Measurements from ENCODE around the gene CARMIL1.

The CARMIL1 gene

GRCh38 chr6:25250878-25251277, 28.3 kb upstream of the CARMIL1 start:
- H3K36me3 ChIP-seq (ENCODE audit: insufficient read depth, low read length) = no peaks in the 10 kb centered on the region
- no peaks in the 10 kb centered on the region for H3K9me3 ChIP-seq (replicated peaks; ENCODE audit: low read length)
- no peaks in the 10 kb centered on the region for H3K27me3 ChIP-seq (ENCODE audit: control insufficient read depth, insufficient read depth, low read length)
- H3K4me3 ChIP-seq (ENCODE audit: low read length) = no peak overlapping the region
- no peak overlapping the region for H3K4me2 ChIP-seq (ENCODE audit: low read length)
- H3K9ac ChIP-seq (ENCODE audit: low read depth, low read length) = no peak overlapping the region
- peaks cover 23% of the 10 kb centered on the region for H3K4me1 ChIP-seq (ENCODE audit: control insufficient read depth, insufficient read depth, low read length)

- Histone ChIP-seq H3K9me3 (replicated peaks; ENCODE audit: low read length) (no peaks in the 10 kb centered on the region), H3K4me2 (ENCODE audit: low read length) (no peak overlapping the region), H3K4me3 (ENCODE audit: low read length) (no peak overlapping the region), H3K4me1 (ENCODE audit: control insufficient read depth, insufficient read depth, low read length) (peaks cover 23% of the 10 kb centered on the region), H3K27me3 (ENCODE audit: control insufficient read depth, insufficient read depth, low read length) (no peaks in the 10 kb centered on the region), H3K36me3 (ENCODE audit: insufficient read depth, low read length) (no peaks in the 10 kb centered on the region), H3K9ac (ENCODE audit: low read depth, low read length) (no peak overlapping the region)
Measured at GRCh38 chr6:25251426-25251825, 27.7 kb upstream of the CARMIL1 start.

- H3K4me1 ChIP-seq (ENCODE audit: control insufficient read depth, insufficient read depth, low read length) = peaks cover 15% of the 10 kb centered on the region
- no peak overlapping the region for H3K4me2 ChIP-seq (ENCODE audit: low read length)
- no peak overlapping the region for H3K9ac ChIP-seq (ENCODE audit: low read depth, low read length)
Measured at GRCh38 chr6:25253351-25253750, 25.8 kb upstream of the CARMIL1 start.

DNA sequence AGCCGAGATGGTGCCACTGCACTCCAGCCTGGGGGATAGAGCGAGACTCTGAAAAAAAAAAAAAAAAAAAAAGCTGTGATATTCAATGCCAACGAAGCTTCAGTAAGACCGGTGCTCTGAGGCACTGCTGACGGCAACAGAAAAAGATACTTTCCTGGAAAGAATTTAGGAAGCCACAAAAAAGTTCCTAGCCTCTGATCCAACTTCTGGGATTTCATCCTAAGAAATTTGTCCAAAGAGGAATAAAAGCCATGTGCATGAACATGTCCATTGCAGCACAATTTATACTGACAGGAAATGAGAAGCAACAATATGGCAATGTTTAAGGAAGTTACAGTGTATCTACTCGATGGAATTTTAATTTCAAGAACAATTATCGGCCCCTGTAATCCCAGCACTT, 24.5 kb upstream of the CARMIL1 start:
- Histone ChIP-seq H3K4me1 (ENCODE audit: control insufficient read depth, insufficient read depth, low read length) (peaks cover 7% of the 10 kb centered on the region), H3K4me2 (ENCODE audit: low read length) (no peak overlapping the region), H3K9me3 (replicated peaks; ENCODE audit: low read length) (no peaks in the 10 kb centered on the region), H3K4me3 (ENCODE audit: low read length) (no peak overlapping the region), H3K36me3 (ENCODE audit: insufficient read depth, low read length) (no peaks in the 10 kb centered on the region), H3K9ac (ENCODE audit: low read depth, low read length) (no peak overlapping the region), H3K27me3 (ENCODE audit: control insufficient read depth, insufficient read depth, low read length) (no peaks in the 10 kb centered on the region)

More at GRCh38 chr6:25253351-25253750, 25.8 kb upstream of the CARMIL1 start:
- Histone ChIP-seq H3K9me3 (replicated peaks; ENCODE audit: low read length) (no peaks in the 10 kb centered on the region), H3K36me3 (ENCODE audit: insufficient read depth, low read length) (no peaks in the 10 kb centered on the region), H3K27me3 (ENCODE audit: control insufficient read depth, insufficient read depth, low read length) (no peaks in the 10 kb centered on the region), H3K4me3 (ENCODE audit: low read length) (no peak overlapping the region)

DNA sequence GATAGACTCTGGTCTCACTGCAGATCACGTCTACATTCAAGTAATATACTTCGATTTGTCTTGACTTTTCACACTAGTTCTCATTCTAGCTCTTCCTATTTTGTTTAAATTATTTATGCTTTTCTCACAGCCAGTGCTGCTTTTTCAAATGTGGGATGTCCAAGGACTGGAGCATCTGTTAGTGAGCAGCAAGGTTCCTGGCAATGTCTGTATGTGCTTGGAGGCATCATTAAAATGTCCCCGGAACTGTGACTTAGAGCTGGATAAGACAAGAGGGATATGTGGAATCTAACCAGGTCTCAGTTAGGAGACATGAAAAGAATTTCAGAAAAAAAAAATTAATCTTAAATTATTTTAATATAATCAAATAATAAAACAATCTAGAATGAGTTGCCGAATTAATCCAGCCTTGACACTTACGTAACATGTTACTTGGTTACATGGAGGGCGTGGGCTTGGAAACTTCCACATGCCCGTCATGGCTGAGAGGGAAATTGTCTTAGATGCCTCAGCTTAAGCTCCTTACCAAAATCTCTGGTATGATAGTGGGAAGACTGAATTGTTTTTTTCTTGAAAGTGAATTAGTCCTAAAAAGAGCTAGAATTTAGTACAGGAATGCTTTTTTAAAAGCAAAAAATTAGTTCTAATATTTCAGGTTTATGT, 21.4 kb upstream of the CARMIL1 start:
- Histone ChIP-seq H3K9me3 (replicated peaks; ENCODE audit: low read length) (no peaks in the 10 kb centered on the region), H3K36me3 (ENCODE audit: insufficient read depth, low read length) (no peaks in the 10 kb centered on the region), H3K4me3 (ENCODE audit: low read length) (no peak overlapping the region), H3K4me1 (ENCODE audit: control insufficient read depth, insufficient read depth, low read length) (no peaks in the 10 kb centered on the region), H3K9ac (ENCODE audit: low read depth, low read length) (no peak overlapping the region), H3K27me3 (ENCODE audit: control insufficient read depth, insufficient read depth, low read length) (no peaks in the 10 kb centered on the region), H3K4me2 (ENCODE audit: low read length) (no peak overlapping the region)

DNA sequence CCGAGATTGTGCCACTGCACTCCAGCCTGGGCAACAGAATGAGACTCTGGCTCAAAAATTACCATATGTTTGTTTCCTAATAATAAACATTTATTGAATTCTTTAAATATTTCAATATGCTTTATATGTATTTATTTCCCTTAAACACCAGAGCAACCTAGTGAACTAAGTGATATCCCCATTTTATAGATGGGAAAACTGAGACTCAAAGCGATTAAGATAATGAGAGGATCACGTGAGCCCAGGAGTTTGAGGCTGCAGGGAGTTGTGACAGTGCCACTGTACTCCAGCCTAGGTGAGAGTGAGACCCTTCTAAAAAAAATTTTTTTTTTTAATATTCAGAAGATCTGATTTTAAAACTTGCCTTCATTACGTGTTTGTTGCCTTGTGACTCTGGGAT, 19.4 kb upstream of the CARMIL1 start:
- no peaks in the 10 kb centered on the region for H3K9me3 ChIP-seq (replicated peaks; ENCODE audit: low read length)
- no peak overlapping the region for H3K4me3 ChIP-seq (ENCODE audit: low read length)
- no peaks in the 10 kb centered on the region for H3K27me3 ChIP-seq (ENCODE audit: control insufficient read depth, insufficient read depth, low read length)
- no peaks in the 10 kb centered on the region for H3K36me3 ChIP-seq (ENCODE audit: insufficient read depth, low read length)
- no peak overlapping the region for H3K9ac ChIP-seq (ENCODE audit: low read depth, low read length)
- H3K4me1 ChIP-seq (ENCODE audit: control insufficient read depth, insufficient read depth, low read length) = peaks cover 9% of the 10 kb centered on the region
- no peak overlapping the region for H3K4me2 ChIP-seq (ENCODE audit: low read length)

- H3K4me1 ChIP-seq (ENCODE audit: control insufficient read depth, insufficient read depth, low read length) = peaks cover 9% of the 10 kb centered on the region
- H3K27me3 ChIP-seq (ENCODE audit: control insufficient read depth, insufficient read depth, low read length) = no peaks in the 10 kb centered on the region
- H3K9me3 ChIP-seq (replicated peaks; ENCODE audit: low read length) = no peaks in the 10 kb centered on the region
- H3K9ac ChIP-seq (ENCODE audit: low read depth, low read length) = no peak overlapping the region
- no peak overlapping the region for H3K4me3 ChIP-seq (ENCODE audit: low read length)
- no peak overlapping the region for H3K4me2 ChIP-seq (ENCODE audit: low read length)
- H3K36me3 ChIP-seq (ENCODE audit: insufficient read depth, low read length) = no peaks in the 10 kb centered on the region
Measured at GRCh38 chr6:25263657-25264056, 15.5 kb upstream of the CARMIL1 start.

DNA sequence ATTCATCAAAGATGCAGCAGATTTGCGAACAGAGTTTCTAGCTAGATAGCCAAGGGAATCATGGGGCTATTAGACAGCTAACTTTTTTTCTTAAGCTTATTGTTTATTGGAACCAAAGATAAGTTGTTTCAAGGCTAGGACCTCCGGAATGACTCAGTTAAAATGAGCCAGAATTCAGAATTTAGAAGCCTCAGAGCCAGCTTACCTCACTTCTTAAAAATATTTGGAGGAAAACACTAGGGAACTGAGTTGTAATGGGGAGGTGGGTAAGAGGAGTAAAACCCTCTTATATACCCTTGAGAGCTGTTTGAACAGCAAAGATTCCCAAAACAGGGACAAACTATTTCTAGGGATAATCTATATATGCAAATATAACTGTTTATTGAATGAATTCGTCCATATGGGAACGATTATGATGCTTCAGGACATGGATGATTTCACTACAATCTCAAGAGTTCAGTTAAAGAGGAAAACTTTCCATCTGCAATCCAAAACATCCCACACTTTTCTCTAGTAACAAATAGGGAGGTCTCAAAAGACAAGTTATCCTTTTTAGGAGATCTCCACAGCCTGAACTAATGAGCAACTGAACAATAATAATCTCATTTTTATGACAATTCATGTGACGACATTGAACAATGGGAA, 12.6 kb upstream of the CARMIL1 start:
- H3K9me3 ChIP-seq (replicated peaks; ENCODE audit: low read length) = no peaks in the 10 kb centered on the region
- peaks cover 9% of the 10 kb centered on the region for H3K4me1 ChIP-seq (ENCODE audit: control insufficient read depth, insufficient read depth, low read length)
- H3K4me2 ChIP-seq (ENCODE audit: low read length) = no peak overlapping the region
- H3K9ac ChIP-seq (ENCODE audit: low read depth, low read length) = no peak overlapping the region
- no peaks in the 10 kb centered on the region for H3K27me3 ChIP-seq (ENCODE audit: control insufficient read depth, insufficient read depth, low read length)
- no peaks in the 10 kb centered on the region for H3K36me3 ChIP-seq (ENCODE audit: insufficient read depth, low read length)
- H3K4me3 ChIP-seq (ENCODE audit: low read length) = no peak overlapping the region

- Histone ChIP-seq H3K9me3 (replicated peaks; ENCODE audit: low read length) (no peaks in the 10 kb centered on the region), H3K36me3 (ENCODE audit: insufficient read depth, low read length) (no peaks in the 10 kb centered on the region), H3K4me1 (ENCODE audit: control insufficient read depth, insufficient read depth, low read length) (peaks cover 9% of the 10 kb centered on the region), H3K9ac (ENCODE audit: low read depth, low read length) (no peak overlapping the region), H3K4me3 (ENCODE audit: low read length) (no peak overlapping the region), H3K4me2 (ENCODE audit: low read length) (no peak overlapping the region), H3K27me3 (ENCODE audit: control insufficient read depth, insufficient read depth, low read length) (no peaks in the 10 kb centered on the region)
Measured at GRCh38 chr6:25267662-25268061, 11.5 kb upstream of the CARMIL1 start.

- no peaks in the 10 kb centered on the region for H3K27me3 ChIP-seq (ENCODE audit: control insufficient read depth, insufficient read depth, low read length)
- H3K9ac ChIP-seq (ENCODE audit: low read depth, low read length) = no peak overlapping the region
- H3K4me3 ChIP-seq (ENCODE audit: low read length) = no peak overlapping the region
- no peaks in the 10 kb centered on the region for H3K4me1 ChIP-seq (ENCODE audit: control insufficient read depth, insufficient read depth, low read length)
- no peaks in the 10 kb centered on the region for H3K9me3 ChIP-seq (replicated peaks; ENCODE audit: low read length)
- no peak overlapping the region for H3K4me2 ChIP-seq (ENCODE audit: low read length)
- H3K36me3 ChIP-seq (ENCODE audit: insufficient read depth, low read length) = no peaks in the 10 kb centered on the region
Measured at GRCh38 chr6:25270559-25270958, 8.6 kb upstream of the CARMIL1 start.

- no peak overlapping the region for H3K4me3 ChIP-seq (ENCODE audit: low read length)
- no peak overlapping the region for H3K4me2 ChIP-seq (ENCODE audit: low read length)
- H3K4me1 ChIP-seq (ENCODE audit: control insufficient read depth, insufficient read depth, low read length) = peaks cover 16% of the 10 kb centered on the region
- H3K36me3 ChIP-seq (ENCODE audit: insufficient read depth, low read length) = no peaks in the 10 kb centered on the region
- H3K9me3 ChIP-seq (replicated peaks; ENCODE audit: low read length) = no peaks in the 10 kb centered on the region
- no peaks in the 10 kb centered on the region for H3K27me3 ChIP-seq (ENCODE audit: control insufficient read depth, insufficient read depth, low read length)
- H3K9ac ChIP-seq (ENCODE audit: low read depth, low read length) = no peak overlapping the region
Measured at GRCh38 chr6:25275436-25275835, 3.7 kb upstream of the CARMIL1 start.

- no peak overlapping the region for H3K4me3 ChIP-seq (ENCODE audit: low read length)
- no peaks in the 10 kb centered on the region for H3K9me3 ChIP-seq (replicated peaks; ENCODE audit: low read length)
- H3K36me3 ChIP-seq (ENCODE audit: insufficient read depth, low read length) = no peaks in the 10 kb centered on the region
- no peak overlapping the region for H3K9ac ChIP-seq (ENCODE audit: low read depth, low read length)
- H3K4me1 ChIP-seq (ENCODE audit: control insufficient read depth, insufficient read depth, low read length) = peaks cover 16% of the 10 kb centered on the region
- H3K27me3 ChIP-seq (ENCODE audit: control insufficient read depth, insufficient read depth, low read length) = no peaks in the 10 kb centered on the region
- H3K4me2 ChIP-seq (ENCODE audit: low read length) = no peak overlapping the region
Measured at GRCh38 chr6:25277386-25277785, 1.8 kb upstream of the CARMIL1 start.

Measured in skeletal muscle satellite cell (primary cell).